ENCODE measurements around the gene CNFN. TPM values are rescaled to one million over a fixed set of nuclear protein-coding genes. Genes with fewer than 3 reads are reported as not detected.

Gene CNFN
- total and polyA plus RNA-seq, 2 experiments from 2014 or later = 6.7 to 54.5 TPM

DNA sequence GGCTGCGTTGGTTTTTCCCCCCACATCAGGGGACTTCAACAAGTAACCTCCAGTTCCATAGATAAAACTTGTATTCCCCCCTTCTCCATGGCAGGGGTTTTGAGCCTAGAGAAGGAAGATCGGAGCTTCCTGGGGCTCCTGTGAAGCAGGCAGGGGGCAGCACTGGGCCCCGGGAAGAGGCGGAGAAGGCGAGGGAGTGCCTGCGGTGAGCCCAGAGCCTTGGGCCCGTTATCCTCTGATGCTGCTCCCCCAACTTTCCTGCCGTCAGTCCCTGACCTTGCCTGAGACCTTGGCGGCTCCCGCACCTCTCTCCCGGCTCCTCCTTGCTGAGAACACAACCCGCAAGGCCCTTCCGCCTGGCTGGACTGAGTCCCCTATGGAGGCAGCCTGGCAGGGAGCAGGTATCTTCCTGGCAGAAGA, 34.6 kb upstream of the CNFN start:
- Histone ChIP-seq H3K4me3 (no peak overlapping the region), H3K4me2 (0 out of 2 replicates have a peak overlapping the region, but pooled peaks have one; percentile 38), H3K9me2 (ENCODE audit: insufficient read depth) (peaks cover 4% of the 10 kb centered on the region; the same call in 1 of the 2 replicates), H3F3A (replicated peaks; ENCODE audit: low read depth) (peaks cover 25% of the 10 kb centered on the region), H3K36me3 (ENCODE audit: insufficient read depth) (no peaks in the 10 kb centered on the region), H3K27me3 (ENCODE audit: insufficient read depth) (peaks cover 55% of the 10 kb centered on the region), H3K4me1 (ENCODE audit: insufficient read depth) (peaks cover 5% of the 10 kb centered on the region; the same call in 1 of the 2 replicates), H2AFZ (peak overlapping the region; percentile 63; the same call in 1 of the 2 replicates), H3K79me2 (replicated peaks; ENCODE audit: insufficient read depth) (no peaks in the 10 kb centered on the region), H4K20me1 (replicated peaks; ENCODE audit: insufficient read depth) (peaks cover 18% of the 10 kb centered on the region; the same call in 1 of the 2 replicates), H3K27ac (ENCODE audit: low read depth) (no peak overlapping the region)
- DNase-seq (ENCODE audit: low spot score) (peak; percentile 72), ATAC-seq (peak; percentile 9)
- H3K36me3 Mint-ChIP-seq (ENCODE audit: low read depth) = peaks cover 4% of the 10 kb centered on the region; the same call in 1 of the 3 replicates
- H3K4me3 Mint-ChIP-seq = peak overlapping the region; percentile 32; the same call in 1 of the 3 replicates
- H3K27ac Mint-ChIP-seq = no peak overlapping the region
- peaks cover 26% of the 10 kb centered on the region for H3K4me1 Mint-ChIP-seq
- H3K27me3 Mint-ChIP-seq (ENCODE audit: insufficient read depth, low read depth, poor library complexity) = peaks cover 66% of the 10 kb centered on the region
- TF ChIP-seq STAT1 (IDR thresholded peaks at IDR 0.05; ENCODE audit: unreplicated experiment) = no peak
- no peak for TF ChIP-seq ZNF331 (CRISPR knock-in tag; IDR thresholded peaks at IDR 0.05; ENCODE audit: low read depth)
- no peak for TF ChIP-seq JUNB (IDR thresholded peaks at IDR 0.05; ENCODE audit: unreplicated experiment)
- TF ChIP-seq CREB1 (CRISPR knock-in tag; IDR thresholded peaks at IDR 0.05; ENCODE audit: low read depth) = no peak
- no peak for TF ChIP-seq POLR2AphosphoS5 (IDR thresholded peaks at IDR 0.05; ENCODE audit: low read depth)
- TF ChIP-seq, protein P1, sequence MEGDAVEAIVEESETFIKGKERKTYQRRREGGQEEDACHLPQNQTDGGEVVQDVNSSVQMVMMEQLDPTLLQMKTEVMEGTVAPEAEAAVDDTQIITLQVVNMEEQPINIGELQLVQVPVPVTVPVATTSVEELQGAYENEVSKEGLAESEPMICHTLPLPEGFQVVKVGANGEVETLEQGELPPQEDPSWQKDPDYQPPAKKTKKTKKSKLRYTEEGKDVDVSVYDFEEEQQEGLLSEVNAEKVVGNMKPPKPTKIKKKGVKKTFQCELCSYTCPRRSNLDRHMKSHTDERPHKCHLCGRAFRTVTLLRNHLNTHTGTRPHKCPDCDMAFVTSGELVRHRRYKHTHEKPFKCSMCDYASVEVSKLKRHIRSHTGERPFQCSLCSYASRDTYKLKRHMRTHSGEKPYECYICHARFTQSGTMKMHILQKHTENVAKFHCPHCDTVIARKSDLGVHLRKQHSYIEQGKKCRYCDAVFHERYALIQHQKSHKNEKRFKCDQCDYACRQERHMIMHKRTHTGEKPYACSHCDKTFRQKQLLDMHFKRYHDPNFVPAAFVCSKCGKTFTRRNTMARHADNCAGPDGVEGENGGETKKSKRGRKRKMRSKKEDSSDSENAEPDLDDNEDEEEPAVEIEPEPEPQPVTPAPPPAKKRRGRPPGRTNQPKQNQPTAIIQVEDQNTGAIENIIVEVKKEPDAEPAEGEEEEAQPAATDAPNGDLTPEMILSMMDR (conservative IDR thresholded peaks at IDR 0.05; ENCODE audit: low read depth in 2 of 2) = peak; percentile 59 to 68
- TF ChIP-seq ZNF114 (CRISPR knock-in tag; IDR thresholded peaks at IDR 0.05) = no peak
- peaks cover 7% of the 10 kb centered on the region; the same call in 2 of the 3 replicates for H3K9me3 Mint-ChIP-seq

DNA sequence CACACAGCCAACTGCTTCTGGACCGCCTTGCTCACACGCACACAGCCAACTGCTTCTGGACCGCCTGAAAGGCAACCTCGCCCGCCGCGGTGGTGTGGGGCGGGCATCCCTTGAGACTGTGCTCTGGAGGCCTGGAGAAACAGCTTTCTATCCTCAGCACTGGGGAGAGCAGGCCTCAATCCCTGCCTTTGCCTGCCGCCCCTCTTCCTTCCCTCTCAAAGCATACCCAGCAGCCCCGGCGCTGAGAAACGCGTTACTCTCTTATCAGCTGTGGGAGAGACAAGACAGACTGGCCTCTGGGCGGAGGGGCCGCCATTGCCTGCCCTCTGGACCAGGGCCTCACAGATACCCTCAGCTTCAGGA, 34.2 kb upstream of the CNFN start:
- Histone ChIP-seq H4K20me1 (replicated peaks; ENCODE audit: insufficient read depth) (peaks cover 18% of the 10 kb centered on the region; the same call in 1 of the 2 replicates), H3K27me3 (ENCODE audit: insufficient read depth) (peaks cover 55% of the 10 kb centered on the region), H3K4me1 (ENCODE audit: insufficient read depth) (peaks cover 5% of the 10 kb centered on the region; the same call in 1 of the 2 replicates), H3K9me2 (ENCODE audit: insufficient read depth) (peaks cover 4% of the 10 kb centered on the region; the same call in 1 of the 2 replicates), H3K79me2 (replicated peaks; ENCODE audit: insufficient read depth) (no peaks in the 10 kb centered on the region), H3K27ac (ENCODE audit: low read depth) (no peak overlapping the region), H3K4me3 (no peak overlapping the region), H3K36me3 (ENCODE audit: insufficient read depth) (no peaks in the 10 kb centered on the region), H3K4me2 (0 out of 2 replicates have a peak overlapping the region, but pooled peaks have one; percentile 38), H2AFZ (peak overlapping the region; percentile 63; the same call in 1 of the 2 replicates), H3F3A (replicated peaks; ENCODE audit: low read depth) (peaks cover 25% of the 10 kb centered on the region)
- Mint-ChIP-seq H3K27ac (no peak overlapping the region), H3K9me3 (peaks cover 7% of the 10 kb centered on the region; the same call in 2 of the 3 replicates), H3K4me3 (peak overlapping the region; percentile 32; the same call in 1 of the 3 replicates), H3K27me3 (ENCODE audit: insufficient read depth, low read depth, poor library complexity) (peaks cover 66% of the 10 kb centered on the region), H3K36me3 (ENCODE audit: low read depth) (peaks cover 4% of the 10 kb centered on the region; the same call in 1 of the 3 replicates), H3K4me1 (peaks cover 30% of the 10 kb centered on the region)
- ATAC-seq (no peak), DNase-seq (ENCODE audit: low spot score) (no peak)
- TF ChIP-seq, protein P2, sequence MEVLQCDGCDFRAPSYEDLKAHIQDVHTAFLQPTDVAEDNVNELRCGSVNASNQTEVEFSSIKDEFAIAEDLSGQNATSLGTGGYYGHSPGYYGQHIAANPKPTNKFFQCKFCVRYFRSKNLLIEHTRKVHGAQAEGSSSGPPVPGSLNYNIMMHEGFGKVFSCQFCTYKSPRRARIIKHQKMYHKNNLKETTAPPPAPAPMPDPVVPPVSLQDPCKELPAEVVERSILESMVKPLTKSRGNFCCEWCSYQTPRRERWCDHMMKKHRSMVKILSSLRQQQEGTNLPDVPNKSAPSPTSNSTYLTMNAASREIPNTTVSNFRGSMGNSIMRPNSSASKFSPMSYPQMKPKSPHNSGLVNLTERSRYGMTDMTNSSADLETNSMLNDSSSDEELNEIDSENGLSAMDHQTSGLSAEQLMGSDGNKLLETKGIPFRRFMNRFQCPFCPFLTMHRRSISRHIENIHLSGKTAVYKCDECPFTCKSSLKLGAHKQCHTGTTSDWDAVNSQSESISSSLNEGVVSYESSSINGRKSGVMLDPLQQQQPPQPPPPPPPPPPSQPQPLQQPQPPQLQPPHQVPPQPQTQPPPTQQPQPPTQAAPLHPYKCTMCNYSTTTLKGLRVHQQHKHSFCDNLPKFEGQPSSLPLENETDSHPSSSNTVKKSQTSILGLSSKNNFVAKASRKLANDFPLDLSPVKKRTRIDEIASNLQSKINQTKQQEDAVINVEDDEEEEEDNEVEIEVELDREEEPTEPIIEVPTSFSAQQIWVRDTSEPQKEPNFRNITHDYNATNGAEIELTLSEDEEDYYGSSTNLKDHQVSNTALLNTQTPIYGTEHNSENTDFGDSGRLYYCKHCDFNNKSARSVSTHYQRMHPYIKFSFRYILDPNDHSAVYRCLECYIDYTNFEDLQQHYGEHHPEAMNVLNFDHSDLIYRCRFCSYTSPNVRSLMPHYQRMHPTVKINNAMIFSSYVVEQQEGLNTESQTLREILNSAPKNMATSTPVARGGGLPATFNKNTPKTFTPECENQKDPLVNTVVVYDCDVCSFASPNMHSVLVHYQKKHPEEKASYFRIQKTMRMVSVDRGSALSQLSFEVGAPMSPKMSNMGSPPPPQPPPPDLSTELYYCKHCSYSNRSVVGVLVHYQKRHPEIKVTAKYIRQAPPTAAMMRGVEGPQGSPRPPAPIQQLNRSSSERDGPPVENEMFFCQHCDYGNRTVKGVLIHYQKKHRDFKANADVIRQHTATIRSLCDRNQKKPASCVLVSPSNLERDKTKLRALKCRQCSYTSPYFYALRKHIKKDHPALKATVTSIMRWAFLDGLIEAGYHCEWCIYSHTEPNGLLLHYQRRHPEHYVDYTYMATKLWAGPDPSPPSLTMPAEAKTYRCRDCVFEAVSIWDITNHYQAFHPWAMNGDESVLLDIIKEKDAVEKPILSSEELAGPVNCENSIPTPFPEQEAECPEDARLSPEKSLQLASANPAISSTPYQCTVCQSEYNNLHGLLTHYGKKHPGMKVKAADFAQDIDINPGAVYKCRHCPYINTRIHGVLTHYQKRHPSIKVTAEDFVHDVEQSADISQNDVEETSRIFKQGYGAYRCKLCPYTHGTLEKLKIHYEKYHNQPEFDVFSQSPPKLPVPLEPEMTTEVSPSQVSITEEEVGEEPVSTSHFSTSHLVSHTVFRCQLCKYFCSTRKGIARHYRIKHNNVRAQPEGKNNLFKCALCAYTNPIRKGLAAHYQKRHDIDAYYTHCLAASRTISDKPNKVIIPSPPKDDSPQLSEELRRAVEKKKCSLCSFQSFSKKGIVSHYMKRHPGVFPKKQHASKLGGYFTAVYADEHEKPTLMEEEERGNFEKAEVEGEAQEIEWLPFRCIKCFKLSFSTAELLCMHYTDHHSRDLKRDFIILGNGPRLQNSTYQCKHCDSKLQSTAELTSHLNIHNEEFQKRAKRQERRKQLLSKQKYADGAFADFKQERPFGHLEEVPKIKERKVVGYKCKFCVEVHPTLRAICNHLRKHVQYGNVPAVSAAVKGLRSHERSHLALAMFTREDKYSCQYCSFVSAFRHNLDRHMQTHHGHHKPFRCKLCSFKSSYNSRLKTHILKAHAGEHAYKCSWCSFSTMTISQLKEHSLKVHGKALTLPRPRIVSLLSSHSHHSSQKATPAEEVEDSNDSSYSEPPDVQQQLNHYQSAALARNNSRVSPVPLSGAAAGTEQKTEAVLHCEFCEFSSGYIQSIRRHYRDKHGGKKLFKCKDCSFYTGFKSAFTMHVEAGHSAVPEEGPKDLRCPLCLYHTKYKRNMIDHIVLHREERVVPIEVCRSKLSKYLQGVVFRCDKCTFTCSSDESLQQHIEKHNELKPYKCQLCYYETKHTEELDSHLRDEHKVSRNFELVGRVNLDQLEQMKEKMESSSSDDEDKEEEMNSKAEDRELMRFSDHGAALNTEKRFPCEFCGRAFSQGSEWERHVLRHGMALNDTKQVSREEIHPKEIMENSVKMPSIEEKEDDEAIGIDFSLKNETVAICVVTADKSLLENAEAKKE (CRISPR knock-in tag; IDR thresholded peaks at IDR 0.05) = no peak
- TF ChIP-seq, protein P1 (conservative IDR thresholded peaks at IDR 0.05; ENCODE audit: low read depth in 2 of 2) = no peak
- no peak for TF ChIP-seq EZH2 (IDR thresholded peaks at IDR 0.05; ENCODE audit: low read depth, unreplicated experiment)
- no peak for TF ChIP-seq CREB1 (CRISPR knock-in tag; IDR thresholded peaks at IDR 0.05; ENCODE audit: low read depth)
- no peak for TF ChIP-seq ZNF114 (CRISPR knock-in tag; IDR thresholded peaks at IDR 0.05)
